ENCODE results near the gene GAB3. TPM values are rescaled to one million over a fixed set of nuclear protein-coding genes. Genes with fewer than 3 reads are reported as not detected.

GAB3 gene
- total and polyA plus RNA-seq, 2 of the 4 experiments (the other 2 are of a cell fraction): 2.2 to 3.7 TPM

DNA sequence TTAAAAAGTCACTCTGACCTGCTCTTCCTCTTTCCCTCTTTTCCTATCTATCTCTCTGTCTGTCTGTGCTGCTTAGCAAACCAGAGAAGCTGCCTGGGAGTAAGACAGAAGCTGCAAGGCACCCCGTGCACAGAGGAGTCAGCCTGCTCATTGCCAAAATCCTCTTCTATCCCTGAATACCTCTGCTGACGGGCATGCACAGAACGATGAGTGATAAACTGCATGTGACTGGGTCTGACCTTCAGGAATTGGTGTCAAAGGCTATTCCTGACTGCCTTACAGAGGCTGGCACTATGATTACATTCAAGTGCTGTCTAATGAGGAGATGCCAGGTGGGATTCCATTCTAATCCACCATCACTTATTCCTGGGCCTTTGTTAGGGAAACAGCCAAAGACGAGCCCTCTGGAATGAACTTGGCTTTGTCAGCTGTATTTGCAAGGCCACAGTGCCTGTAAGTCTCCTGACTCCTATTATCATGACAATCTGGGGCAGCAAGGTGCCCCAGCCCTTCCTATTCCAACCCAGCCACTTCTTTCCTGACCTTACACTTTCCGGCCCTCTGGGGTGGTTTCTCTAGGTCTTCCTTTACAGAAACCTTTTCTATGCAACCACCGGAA lies 52.1 kb downstream of the GAB3 start:
- Histone ChIP-seq H3K4ac (ENCODE audit: low read depth, low read length) (no peak overlapping the region), H2BK20ac (ENCODE audit: low read depth, low read length) (no peak overlapping the region), H3K4me3 (ENCODE audit: insufficient read depth, low read depth, low read length) (no peak overlapping the region), H3K9me1 (ENCODE audit: insufficient read depth, low read length) (no peaks in the 10 kb centered on the region), H3K36me3 (ENCODE audit: control insufficient read depth, insufficient read depth, low read length) (no peaks in the 10 kb centered on the region), H4K5ac (ENCODE audit: low read depth, low read length) (no peak overlapping the region), H2AK9ac (replicated peaks; ENCODE audit: low read depth, low read length, poor library complexity) (no peak overlapping the region), H2BK15ac (ENCODE audit: low read depth, low read length) (no peak overlapping the region), H3K27me3 (ENCODE audit: control insufficient read depth, insufficient read depth, low read length) (no peaks in the 10 kb centered on the region), H2BK120ac (ENCODE audit: low read depth, low read length) (no peak overlapping the region), H4K20me1 (ENCODE audit: insufficient read depth, low read length) (no peaks in the 10 kb centered on the region), H3K27ac (ENCODE audit: insufficient read depth, low read length) (no peak overlapping the region), H2BK5ac (ENCODE audit: low read depth, low read length, poor library complexity, severe bottlenecking) (no peak overlapping the region), H3K4me1 (ENCODE audit: control insufficient read depth, insufficient read depth, low read length) (peaks cover 8% of the 10 kb centered on the region), H3K23ac (ENCODE audit: low read depth, low read length) (no peak overlapping the region), H2AFZ (replicated peaks; ENCODE audit: low read length, poor library complexity) (no peak overlapping the region), H4K8ac (ENCODE audit: low read depth in 2 of 2, low read length in 2 of 2) (no peak overlapping the region), H3K79me1 (ENCODE audit: low read depth in 1 of 2, low read length in 2 of 2) (no peaks in the 10 kb centered on the region), H4K91ac (ENCODE audit: insufficient read depth, low read depth, low read length) (no peak overlapping the region), H3K56ac (ENCODE audit: extremely low read depth, insufficient read depth, low read length) (no peak overlapping the region), H3K9me3 (ENCODE audit: control insufficient read depth, insufficient read depth, low read length) (no peaks in the 10 kb centered on the region), H3K4me2 (ENCODE audit: low read depth, low read length) (no peak overlapping the region), H2AK5ac (ENCODE audit: low read depth, low read length) (no peak overlapping the region), H3K9ac (ENCODE audit: low read depth, low read length) (no peak overlapping the region), H3K14ac (replicated peaks; ENCODE audit: low read depth, low read length) (no peak overlapping the region), H3K18ac (ENCODE audit: low read depth, low read length) (no peak overlapping the region)
- ChIA-PET CTCF (no interaction called here), POLR2A (ENCODE audit: unreplicated experiment) (no interaction called here)
- TF ChIP-seq MAZ (IDR thresholded peaks at IDR 0.05; ENCODE audit: borderline replicate concordance, low read depth, low read length): no peak
- TF ChIP-seq, protein P1, sequence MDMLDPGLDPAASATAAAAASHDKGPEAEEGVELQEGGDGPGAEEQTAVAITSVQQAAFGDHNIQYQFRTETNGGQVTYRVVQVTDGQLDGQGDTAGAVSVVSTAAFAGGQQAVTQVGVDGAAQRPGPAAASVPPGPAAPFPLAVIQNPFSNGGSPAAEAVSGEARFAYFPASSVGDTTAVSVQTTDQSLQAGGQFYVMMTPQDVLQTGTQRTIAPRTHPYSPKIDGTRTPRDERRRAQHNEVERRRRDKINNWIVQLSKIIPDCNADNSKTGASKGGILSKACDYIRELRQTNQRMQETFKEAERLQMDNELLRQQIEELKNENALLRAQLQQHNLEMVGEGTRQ (IDR thresholded peaks at IDR 0.05; ENCODE audit: low read depth, low read length): no peak
- TF ChIP-seq RCOR1 (IDR thresholded peaks at IDR 0.05; ENCODE audit: insufficient replicate concordance, low read length): no peak
- TF ChIP-seq, protein P2, sequence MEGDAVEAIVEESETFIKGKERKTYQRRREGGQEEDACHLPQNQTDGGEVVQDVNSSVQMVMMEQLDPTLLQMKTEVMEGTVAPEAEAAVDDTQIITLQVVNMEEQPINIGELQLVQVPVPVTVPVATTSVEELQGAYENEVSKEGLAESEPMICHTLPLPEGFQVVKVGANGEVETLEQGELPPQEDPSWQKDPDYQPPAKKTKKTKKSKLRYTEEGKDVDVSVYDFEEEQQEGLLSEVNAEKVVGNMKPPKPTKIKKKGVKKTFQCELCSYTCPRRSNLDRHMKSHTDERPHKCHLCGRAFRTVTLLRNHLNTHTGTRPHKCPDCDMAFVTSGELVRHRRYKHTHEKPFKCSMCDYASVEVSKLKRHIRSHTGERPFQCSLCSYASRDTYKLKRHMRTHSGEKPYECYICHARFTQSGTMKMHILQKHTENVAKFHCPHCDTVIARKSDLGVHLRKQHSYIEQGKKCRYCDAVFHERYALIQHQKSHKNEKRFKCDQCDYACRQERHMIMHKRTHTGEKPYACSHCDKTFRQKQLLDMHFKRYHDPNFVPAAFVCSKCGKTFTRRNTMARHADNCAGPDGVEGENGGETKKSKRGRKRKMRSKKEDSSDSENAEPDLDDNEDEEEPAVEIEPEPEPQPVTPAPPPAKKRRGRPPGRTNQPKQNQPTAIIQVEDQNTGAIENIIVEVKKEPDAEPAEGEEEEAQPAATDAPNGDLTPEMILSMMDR (conservative IDR thresholded peaks at IDR 0.05; ENCODE audit: low read depth, low read length): no peak
- TF ChIP-seq, protein P3, sequence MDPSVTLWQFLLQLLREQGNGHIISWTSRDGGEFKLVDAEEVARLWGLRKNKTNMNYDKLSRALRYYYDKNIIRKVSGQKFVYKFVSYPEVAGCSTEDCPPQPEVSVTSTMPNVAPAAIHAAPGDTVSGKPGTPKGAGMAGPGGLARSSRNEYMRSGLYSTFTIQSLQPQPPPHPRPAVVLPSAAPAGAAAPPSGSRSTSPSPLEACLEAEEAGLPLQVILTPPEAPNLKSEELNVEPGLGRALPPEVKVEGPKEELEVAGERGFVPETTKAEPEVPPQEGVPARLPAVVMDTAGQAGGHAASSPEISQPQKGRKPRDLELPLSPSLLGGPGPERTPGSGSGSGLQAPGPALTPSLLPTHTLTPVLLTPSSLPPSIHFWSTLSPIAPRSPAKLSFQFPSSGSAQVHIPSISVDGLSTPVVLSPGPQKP (IDR thresholded peaks at IDR 0.05; ENCODE audit: borderline replicate concordance, low read depth, low read length): no peak
- no peak for TF ChIP-seq RAD21 (IDR thresholded peaks at IDR 0.05; ENCODE audit: low read length)
- TF ChIP-seq MXI1 (IDR thresholded peaks at IDR 0.05; ENCODE audit: borderline replicate concordance, low read depth, low read length): no peak
- TF ChIP-seq FOS (IDR thresholded peaks at IDR 0.05; ENCODE audit: low read depth, low read length): no peak
- TF ChIP-seq RFX5 (IDR thresholded peaks at IDR 0.05; ENCODE audit: low read depth, low read length): no peak
- DNase-seq (no peak), ATAC-seq (ENCODE audit: low read depth) (no peak)
- dilution Hi-C loops (cut with HindIII; ENCODE audit: low sequenced_read_pairs, unreplicated experiment): no loop called here
- no TSS peak for BruUV-seq (replicated peaks)
- intact Hi-C loops (cut with micrococcal nuclease): no loop called here
- in situ Hi-C loops (cut with MboI; ENCODE audit: low sequenced_read_pairs): no loop called here
- no CpG with 5 or more reads among the region's 6 CpGs for WGBS, 2 experiments (ENCODE audit: extremely low coverage in 2 of 2, insufficient read length in 1 of 2)
